NCI-H2196 treated with DMSO at 0.1 percent for 48 hours (cell line): ENCODE data around the gene CELSR3.

Experiments used
- DNase-seq: peaks from one replicate; lab custom pipeline; 2025; ENCODE audit not compliant: unreplicated experiment; lab: John Stamatoyannopoulos, UW

The CELSR3 gene

DNA sequence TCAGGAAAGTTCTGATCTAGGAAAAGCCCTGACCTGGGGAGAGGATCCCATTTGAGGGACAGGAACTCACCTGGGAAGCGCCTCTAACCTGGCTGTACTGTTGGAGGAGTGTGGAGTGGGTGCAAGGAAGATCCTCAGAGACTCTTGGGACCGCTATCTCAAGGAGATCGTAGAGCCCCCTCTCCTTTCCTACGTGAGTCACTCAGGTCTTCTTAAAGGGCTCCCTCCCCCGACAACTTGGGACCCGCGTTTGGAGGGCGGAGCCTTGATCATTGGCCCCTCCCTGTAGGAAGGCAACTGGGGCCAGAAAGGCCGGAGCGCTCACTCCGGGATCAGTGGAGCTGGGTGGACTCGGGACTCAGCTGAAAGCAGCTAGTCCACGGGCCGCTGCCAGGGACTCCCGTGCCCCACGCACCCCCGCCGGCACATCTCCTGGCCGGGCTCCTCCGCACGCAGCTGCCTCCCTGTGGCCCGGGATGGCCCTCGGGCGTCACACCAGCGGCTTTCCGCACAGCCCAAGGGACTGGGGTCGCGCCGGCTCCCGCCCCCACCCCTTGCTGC is 27.9 kb downstream of the CELSR3 start:
- no peak for DNase-seq

DNA sequence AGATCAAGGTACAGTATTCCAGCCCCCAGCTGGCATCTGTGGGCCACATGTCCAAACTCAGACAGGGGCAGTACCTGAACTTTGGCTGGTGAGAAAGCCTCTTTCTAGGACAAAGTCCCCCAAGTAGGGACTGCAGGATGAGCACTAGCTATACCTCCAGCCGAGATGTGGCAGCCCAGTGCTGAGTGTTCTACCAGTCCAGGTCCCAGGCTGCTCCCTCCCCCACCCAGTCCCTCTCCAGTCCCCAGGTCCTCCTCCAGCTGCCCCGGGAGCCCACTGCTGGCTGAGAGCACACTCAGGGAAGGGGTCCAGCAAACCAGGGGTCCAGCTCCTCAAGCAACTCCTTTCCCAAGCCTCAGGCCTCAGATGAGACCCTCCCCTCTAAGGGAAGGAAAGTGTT is 28.9 kb downstream of the CELSR3 start:
- DNase-seq, result no peak

DNA sequence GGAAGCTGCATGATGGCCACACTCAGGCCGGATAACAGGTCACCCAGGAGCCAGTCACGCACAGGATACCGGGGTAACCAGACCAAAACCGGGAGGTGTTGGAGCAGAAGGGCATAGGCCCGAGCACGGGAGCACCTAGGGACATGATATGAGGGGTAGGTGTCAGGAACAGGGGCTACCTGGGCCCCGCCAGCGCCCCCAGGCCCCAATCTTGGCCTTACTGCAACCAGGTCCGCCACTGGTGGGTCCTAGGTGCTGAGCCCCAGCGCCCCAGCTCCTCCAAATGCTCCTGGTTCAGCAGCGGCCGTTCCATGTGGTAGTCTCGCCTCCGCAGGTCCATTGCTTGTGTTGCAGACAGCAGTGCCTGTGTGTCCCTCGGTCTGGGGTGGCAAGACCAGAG is 29.4 kb downstream of the CELSR3 start:
- DNase-seq, result no peak

DNA sequence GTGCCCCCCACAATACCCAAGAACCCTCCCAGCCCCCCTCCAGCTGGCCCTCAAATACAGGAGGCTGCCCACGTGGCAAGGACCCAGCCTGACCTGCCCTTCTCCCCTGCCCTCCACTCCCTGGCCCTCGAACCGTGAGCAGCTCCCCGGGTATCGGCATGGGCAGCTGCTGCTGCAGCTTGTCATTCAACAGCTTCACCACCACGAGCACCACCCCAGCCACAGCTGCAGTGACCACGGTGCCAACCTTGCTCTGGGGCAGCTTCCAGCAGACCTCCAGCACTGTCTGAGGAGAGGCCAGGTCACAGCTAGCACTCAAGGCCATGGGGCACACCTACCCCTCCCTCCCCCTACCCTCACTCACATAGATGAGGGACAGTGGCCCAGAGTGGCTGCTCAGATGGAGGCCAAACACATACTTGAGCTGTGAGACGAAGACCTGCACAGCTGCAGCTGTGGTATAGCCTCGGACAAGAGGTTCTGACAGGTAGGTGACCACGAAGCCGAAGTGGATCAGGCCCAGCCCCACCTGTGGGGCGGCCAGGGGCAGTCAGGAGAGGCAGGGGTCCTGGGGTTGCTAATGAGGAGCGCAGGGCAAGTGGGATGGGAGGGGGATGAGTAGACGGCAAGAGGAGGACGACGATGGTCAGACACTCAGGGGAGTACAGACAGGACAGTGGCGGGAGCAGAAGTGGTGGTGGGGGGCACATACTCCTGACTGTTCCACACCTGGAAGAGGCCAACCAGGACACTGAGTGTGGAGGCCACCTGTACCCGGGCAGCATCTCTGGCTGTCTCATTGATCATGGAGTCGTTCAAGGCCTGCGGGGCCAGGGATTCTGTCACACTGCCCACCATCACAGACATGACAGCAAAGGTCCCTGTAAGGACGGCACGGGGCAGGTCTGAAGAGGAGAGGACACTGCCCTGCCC is 30.9 kb downstream of the CELSR3 start:
- no peak for DNase-seq

DNA sequence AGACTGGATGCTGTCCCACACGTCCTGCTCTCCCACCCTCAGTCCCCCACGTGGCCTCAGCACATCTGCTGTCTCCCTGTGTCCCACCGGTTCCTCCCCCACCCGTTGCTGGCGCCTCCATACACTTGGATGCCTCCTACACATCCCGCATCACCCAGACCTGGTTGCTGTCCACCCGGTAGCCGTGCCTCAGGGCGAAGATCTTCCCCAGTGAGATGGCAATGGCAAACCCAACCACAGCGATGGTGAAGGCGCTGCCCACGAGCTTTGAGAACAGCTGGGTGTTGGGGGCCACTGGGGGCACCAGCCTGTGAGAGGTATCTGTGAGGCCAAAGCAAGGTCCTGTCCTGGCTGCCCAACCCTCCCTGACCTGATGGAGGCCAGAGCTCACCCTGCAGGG is 31.9 kb downstream of the CELSR3 start:
- DNase-seq, result no peak

DNA sequence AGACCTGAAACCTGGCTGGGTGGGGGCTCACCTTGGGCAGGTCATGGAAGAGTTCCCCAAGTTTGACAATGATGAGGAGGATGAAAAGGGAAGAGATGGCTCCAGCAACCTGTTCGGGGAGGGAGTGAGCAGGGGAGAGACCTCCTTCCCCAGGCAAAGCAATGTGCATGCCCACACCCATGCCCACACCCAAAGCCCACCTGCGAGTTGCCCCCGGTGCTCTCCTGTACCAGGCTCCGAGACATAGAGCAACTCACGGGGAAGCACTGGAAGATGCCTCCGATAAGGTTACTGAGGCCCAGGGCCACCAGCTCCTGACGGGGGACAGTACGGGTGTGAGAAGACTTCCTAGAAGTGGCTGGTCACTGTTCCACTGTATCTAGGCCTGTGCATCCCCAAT is 32.3 kb downstream of the CELSR3 start:
- no peak for DNase-seq

DNA sequence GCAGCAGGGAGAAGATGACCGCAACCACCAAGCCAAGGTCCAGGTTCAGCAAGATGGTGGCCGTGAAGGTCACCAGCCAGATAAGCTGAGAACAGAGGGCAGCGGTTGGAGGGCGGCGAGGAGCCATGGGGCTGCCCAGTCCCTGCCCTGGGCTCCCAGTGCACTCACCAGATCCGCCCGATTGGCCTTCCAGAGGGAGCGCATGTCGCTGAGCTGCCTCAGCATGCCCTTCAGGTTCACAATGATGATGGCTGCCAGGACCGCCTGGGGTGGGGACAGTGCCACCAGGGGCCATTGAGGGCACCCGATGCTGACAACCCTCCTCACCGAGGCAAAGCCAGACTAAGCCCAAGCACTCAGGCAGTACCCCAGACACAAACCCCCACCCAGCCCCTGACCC is 32.8 kb downstream of the CELSR3 start:
- DNase-seq, result no peak

DNA sequence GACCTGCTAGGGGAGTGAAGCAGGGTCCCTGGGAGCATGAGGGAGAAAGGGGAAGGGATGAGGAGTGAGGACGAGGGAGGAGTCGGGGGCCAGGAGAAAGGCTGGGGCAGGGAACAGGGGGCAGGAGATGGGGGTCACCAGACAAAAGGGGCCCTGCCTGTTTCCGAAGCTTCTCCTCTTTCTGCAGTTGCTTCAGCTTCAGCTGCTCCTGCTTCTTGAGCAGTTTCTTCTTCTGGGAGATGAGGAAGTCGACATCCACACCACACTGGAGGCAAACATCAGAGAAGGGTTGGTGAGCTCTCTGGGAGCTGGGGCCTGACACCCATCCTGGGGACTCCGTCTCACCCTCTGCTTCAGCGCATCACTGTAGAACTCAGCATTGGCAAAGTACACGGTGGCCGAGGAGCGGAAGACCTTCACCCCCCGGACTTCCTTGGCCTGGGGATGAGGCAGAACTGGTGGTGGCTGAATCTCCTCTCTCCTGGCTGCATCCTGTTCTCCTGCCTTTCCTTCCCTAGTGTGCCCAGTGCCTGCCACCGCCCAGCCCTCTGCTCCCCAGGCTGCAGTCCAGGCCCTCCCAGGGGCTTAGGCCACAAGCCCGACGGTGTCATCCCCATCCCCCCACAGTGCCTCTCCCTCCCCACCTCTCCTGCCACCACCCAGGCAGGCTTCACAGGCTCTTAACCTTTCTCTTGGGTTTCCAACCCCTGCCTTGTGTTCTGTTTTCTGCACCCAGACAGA is 34.2 kb downstream of the CELSR3 start:
- DNase-seq, result no peak

DNA sequence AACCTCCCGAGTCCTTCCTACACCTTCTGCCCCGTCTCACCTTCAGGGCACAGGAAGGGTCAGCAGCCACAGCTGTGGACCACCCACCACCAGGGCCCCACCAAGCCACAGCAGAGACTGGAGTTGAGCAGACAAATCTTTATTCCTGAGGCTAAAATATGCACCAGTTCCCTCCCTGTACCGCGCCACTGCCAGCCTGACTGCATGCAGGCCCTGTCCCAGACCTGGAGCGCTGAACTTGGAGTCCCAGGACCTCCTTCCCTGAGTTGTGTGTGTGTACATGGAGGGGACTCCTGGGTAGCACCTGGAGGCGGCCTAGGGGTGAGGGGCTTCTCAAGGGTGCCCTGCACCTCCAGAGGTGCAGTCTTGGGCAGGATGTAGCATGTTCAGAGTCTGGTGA is 37.1 kb downstream of the CELSR3 start:
- no peak for DNase-seq

DNA sequence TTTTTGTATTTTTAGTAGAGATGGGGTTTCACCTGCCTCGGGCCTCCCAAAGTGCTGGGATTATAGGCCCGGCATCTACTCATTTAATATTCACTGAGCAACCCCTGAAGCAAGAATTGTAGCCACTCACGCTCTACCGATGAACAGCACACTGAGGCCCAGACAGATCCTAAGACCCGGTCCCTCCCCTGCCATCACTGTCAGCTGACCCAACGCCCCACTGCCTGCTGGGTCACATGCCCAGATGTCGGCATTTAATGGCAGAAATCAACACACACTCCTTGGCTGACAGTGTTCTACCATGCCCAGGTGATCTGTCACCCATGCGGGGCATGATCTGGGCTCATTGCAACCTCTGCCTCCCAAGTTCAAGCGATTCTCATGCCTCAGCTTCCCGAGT is 37.9 kb downstream of the CELSR3 start:
- no peak for DNase-seq

DNA sequence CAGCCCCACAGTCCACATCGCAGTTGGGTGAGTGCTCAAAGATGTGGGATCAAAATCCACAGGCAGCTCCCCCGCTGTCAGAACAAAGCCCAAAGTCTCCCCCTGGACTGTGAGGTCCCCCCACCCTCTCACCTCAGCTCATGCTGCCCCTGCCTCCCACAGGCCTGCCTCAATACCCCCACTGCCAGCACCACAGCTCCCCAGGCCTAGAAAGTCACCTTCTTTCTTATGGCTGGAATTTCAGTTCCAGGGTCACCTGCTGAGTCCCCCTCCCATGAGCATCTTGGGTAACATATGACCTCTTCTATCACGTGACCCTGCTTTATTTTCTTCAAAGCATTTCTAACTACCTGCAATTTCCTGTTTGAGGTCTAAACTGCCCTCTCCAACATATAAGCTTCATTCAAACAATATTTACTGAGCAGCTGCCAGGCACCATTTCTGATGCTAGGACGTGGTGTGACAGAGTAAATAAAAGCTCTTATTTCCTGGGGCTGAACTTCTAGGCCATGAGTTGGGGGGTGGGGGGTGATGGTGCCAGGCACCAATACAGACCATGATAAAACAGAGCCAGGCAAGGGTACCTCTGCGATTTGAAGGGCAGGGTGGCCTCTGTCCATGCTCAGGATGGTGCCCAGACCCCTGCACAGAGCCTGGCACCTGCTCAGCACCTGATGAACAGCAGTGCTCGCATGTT is 38.7 kb downstream of the CELSR3 start:
- peak; percentile 48 for DNase-seq

DNA sequence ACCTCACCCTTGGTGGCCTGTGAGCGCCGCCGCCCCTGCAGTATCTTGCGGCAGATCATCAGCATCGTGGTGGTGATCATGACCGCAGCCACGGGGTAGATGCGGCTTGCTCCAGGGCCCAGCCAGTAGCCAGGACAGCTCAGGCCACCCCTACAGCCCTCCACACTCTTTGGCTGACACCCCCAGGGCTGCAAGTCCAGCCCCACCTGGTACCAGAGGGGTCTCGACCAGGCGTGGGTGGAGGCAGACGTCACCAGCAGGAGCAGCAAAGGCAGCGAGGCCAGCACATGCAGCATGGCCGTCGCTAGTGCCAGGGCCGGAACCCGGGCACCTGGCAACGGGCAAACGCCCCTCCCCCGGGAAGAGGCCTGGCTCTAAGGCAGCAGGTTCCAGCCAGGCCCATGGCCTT is 41.2 kb downstream of the CELSR3 start, which contains the start of gene TMEM89:
TMEM89 (minus strand) TSS at position 309 of the 409 bp plus-strand sequence; CDS start at position 296, 13 bp downstream.
- DNase-seq, result no peak

DNA sequence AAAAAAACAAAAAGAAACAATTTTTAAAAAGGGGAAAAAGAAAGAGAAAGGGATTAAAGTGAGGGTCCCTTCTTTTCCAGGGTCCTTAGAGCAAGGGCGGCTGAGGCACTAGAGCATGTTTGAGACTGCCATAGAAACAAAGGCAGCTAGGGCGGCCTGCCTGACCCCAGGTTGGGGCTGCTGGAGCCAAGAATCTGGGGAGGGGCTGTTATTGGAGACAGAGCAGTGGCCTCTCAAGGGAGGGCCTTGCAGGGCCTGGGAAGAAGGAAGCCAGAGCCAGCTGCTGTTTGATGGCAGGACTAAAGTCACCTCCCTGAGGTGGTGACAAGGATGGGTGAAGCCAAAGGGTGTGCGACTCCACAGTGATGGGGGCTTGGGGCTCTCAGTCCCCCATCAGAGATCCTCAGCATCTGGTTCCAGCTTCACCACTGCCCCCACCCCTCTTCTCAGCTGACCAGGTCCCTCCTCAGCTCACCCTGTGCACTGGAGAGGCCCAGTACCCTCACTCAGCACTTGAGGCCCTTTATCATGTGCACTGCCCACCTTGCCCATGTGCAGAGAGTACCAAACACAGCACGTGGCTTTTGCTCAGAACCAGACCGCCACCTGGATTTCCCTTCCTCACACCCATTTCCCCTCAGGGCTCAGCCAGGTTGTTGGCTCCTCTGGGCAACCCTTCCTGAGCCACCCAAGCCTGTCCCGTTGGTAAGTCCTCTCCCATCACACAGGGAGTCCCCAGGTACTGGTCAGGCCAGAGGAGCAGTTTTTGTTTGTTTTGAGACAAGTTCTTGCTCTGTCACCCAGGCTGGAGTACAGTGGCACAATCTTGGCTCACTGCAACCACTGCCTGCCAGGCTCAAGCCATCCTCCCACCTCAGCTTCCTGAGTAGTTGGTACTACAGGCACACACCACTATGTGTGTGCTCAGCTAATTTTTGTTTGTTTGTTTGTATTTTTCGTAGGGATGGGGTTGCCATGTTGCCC is 42.9 kb downstream of the CELSR3 start:
- DNase-seq, result no peak

DNA sequence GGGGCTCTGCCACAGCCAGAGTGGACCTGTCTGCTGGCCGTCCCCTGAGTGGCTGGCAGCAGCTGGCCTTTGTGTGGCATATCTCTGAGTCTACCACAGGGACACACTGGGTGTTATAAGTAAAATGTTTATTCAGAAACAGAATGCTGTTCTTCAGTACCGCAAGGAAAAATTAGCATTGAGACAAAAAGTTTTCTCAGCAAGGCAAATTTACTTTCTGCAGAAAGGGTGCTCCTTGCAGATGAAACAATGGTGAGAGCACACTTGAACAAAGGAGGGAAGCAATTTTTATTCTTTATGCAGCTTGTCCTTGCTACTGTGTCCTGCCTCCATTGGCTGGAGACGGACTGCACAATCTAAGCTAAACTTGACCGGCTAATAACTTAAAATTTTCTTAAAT is 45.1 kb downstream of the CELSR3 start:
- no peak for DNase-seq

DNA sequence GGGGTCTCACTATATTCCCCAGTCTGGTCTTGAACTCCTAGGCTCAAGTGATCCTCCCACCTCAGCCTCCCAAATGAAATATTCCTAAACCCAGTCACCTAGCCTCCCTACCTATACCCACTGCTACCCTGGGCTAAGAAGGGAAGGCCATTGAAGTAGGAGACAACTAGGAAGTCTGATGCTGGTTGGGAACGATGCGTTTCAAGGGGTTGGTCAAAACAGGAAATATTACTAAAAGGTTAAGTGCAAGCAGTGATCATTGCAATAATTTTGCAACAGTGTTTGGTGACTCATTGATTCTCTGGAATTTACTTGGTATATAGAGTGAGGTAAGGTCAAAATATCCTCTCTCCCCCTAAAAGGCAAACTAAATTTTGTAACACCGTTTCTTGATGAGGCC is 48.6 kb downstream of the CELSR3 start:
- no peak for DNase-seq

DNA sequence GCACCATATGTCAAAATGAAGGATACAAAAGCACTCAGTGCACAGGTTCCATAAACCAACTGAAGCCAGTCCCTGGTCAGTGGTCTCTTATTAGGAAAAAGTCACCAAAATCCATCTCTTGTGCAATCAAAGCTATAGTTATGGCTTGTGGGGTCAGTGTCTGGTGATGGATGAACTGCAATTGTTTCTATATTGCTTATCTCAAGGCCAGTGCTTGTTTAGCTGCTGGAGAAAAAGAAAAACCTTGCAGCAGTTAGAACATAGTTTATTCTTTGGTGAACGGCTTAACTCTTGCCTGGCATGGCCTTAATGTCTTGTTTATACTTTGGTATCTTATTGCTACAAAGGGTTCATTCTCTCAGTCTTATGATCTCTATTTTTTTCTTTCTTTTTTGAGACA is 50.4 kb downstream of the CELSR3 start:
- no peak for DNase-seq

DNA sequence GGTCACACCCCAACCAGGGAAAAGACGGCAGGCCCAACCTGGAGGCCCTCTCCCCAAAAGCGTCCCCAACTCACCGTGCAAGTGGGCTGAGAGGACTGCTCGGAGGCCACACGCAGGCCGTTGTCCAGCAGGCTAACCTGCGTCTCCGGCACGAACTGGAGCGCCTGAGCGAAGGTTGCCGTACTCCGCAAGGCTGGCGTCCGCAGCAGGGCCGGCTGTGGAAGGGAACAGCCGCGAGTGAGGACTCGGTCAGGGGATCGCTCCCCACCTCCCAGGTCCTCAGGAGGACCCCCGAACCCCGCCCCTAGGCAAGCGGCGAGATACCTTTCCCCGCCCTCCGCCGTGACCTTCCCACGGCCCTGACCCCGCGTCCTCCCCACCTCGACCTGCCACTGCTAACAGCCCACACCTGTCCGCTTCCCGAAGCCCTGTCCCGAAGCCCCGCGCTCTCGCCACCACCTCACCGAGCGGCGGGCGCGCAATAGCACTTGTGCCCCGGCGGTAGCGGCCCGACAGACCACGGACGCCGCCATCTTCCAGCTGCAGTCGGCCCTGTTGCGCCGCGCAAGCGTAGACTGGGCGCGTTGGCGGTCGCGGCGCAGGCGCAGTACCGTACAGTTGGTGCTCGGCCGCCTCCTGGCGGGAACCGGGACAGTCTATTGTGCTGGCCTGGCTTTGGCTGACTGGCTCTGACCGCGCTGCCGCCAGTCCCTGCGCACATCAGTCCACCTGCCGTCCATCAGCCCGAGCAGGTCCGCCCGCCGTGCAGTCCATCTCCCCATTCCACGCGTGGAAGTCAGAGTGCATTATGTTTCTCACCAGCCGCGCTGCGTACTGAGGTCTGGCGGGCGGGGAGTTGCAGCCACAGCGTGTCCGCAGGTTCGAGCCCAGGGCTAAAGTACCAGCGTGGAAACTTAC is 53.3 kb downstream of the CELSR3 start, which contains the start of gene UQCRC1:
UQCRC1 (minus strand) TSS at position 559 of the 918 bp plus-strand sequence; CDS start at position 533, 26 bp downstream.
- DNase-seq, result peak; percentile 52

DNA sequence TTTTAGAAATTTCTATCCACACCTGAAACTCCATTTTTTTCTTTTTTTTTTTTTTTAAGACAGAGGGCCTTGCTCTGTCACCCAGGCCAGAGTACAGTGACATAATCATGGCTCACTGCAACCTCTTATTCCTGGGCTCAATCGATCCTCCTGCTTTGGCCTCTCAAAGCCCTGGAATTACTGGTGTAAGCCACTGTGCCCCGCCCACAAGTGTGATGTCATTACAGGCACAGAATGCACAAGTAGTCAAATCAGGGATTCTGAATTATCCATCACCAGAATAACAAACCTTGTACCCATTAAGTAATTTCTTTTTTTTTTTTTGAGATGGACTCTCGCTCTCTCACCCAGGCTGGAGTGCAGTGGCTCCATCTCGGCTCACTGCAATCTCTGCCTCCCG is 55.2 kb downstream of the CELSR3 start:
- no peak for DNase-seq

DNA sequence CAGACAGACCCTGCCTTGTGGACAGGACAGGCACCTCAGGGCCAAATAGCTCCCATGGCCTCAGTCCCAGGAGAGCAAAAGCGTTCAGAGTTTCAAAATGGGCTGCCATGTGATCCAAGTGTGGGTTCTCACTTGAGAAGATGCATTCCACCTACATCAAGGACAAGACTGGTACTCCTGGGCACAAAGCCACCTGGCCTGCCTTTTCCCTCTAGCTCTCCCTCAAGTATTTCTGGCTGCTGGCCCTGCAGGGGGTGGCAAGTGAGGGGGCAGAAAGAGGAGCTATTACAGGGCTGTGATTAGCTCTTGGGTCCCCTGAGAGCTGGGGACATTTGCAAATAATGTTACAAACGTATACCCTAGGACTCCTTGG is 61.1 kb downstream of the CELSR3 start:
- no peak for DNase-seq
